ENCODE measurements around the gene EXOC6.

GRCh38 chr10:92799568-92799967 is 48.8 kb upstream of the EXOC6 start:
- no peak for TF ChIP-seq ZNF132 (tag by site-specific recombination; IDR thresholded peaks at IDR 0.05; ENCODE audit: borderline replicate concordance)
- TF ChIP-seq CTCF (tag by site-specific recombination; IDR thresholded peaks at IDR 0.05) = no peak
- no peak for TF ChIP-seq ZNF529 (tag by site-specific recombination; IDR thresholded peaks at IDR 0.05; ENCODE audit: insufficient replicate concordance)
- no peak for TF ChIP-seq ZBTB8A (tag by site-specific recombination; IDR thresholded peaks at IDR 0.05)
- no peak for TF ChIP-seq ZNF580 (tag by site-specific recombination; IDR thresholded peaks at IDR 0.05)
- TF ChIP-seq ZNF140 (tag by site-specific recombination; IDR thresholded peaks at IDR 0.05) = no peak
- no peak for TF ChIP-seq ZNF677 (tag by site-specific recombination; IDR thresholded peaks at IDR 0.05)
- no peak for TF ChIP-seq ZNF513 (tag by site-specific recombination; IDR thresholded peaks at IDR 0.05)

All from HEK293 (cell line).